Liver (tissue), 9 donors: ENCODE measurements around the gene SIRPA. TPM values are rescaled to one million over a fixed set of nuclear protein-coding genes. Genes with fewer than 3 reads are reported as not detected.

ENCODE experiments used
- DNase-seq: peaks from one replicate; pipeline ENCODE4 v3.0.0-alpha.2; 2017; ENCODE audit warnings: low spot score
- H3K27ac ChIP-seq, 2 donors: one replicate each; pipeline ENCODE4 v1.7.0; 2013; ENCODE audit warnings: inconsistent platforms in 2 of 2, low read length in 2 of 2, control low read depth in 1 of 2, low read depth in 1 of 2, mild to moderate bottlenecking in 1 of 2
- H3K27me3 ChIP-seq, 4 donors: one replicate each; pipeline versions ENCODE4 v1.6.1 to v1.7.0; 2013; ENCODE audit warnings: low read length in 3 of 4, inconsistent platforms in 1 of 4, mild to moderate bottlenecking in 1 of 4, moderate library complexity in 1 of 4; ENCODE audit not compliant: control insufficient read depth in 4 of 4, insufficient read depth in 4 of 4
- H3K36me3 ChIP-seq, 4 donors: one replicate each; pipeline versions ENCODE4 v1.6.1 to v1.7.0; 2013; ENCODE audit warnings: low read length in 3 of 4, mild to moderate bottlenecking in 3 of 4, low read depth in 1 of 4, moderate library complexity in 1 of 4; ENCODE audit not compliant: control insufficient read depth in 4 of 4, insufficient read depth in 3 of 4
- H3K4me1 ChIP-seq, 4 donors: one replicate each; pipeline versions ENCODE4 v1.6.1 to v1.7.0; 2013; ENCODE audit warnings: low read length in 3 of 4, mild to moderate bottlenecking in 3 of 4, moderate library complexity in 1 of 4; ENCODE audit not compliant: control insufficient read depth in 4 of 4, insufficient read depth in 4 of 4
- H3K4me3 ChIP-seq, 3 donors: one replicate each; pipeline versions ENCODE4 v1.6.1 to v1.7.0; 2013; ENCODE audit warnings: low read length in 3 of 3, control low read depth in 1 of 3, low read depth in 1 of 3, mild to moderate bottlenecking in 1 of 3
- H3K9ac ChIP-seq, 2 donors: one replicate each; pipeline ENCODE4 v1.7.0; 2013; ENCODE audit warnings: low read length in 2 of 2, mild to moderate bottlenecking in 2 of 2, moderate library complexity in 2 of 2, control low read depth in 1 of 2, low read depth in 1 of 2
- H3K9me3 ChIP-seq, 4 donors: one replicate each; pipeline versions ENCODE4 v1.6.1 to v1.7.0; 2013; ENCODE audit warnings: low read length in 3 of 4; ENCODE audit not compliant: control insufficient read depth in 4 of 4
- ATF3 ChIP-seq: IDR thresholded peaks from 2 replicates; pipeline ENCODE4 v1.6.1; 2016; ENCODE audit warnings: antibody characterized with exemption
- CTCF ChIP-seq: fragments of 150-350 bp; IDR thresholded peaks from 2 replicates; pipeline ENCODE4 v1.5.1; 2017; ENCODE audit warnings: improper control_type of control experiment, low read depth, low read length; ENCODE audit not compliant: missing input control
- FOXA2 ChIP-seq: IDR thresholded peaks from 2 replicates; pipeline ENCODE4 v1.6.1; 2016; ENCODE audit warnings: antibody characterized with exemption
- GABPA ChIP-seq, 2 donors: IDR thresholded peaks in 1 of 2; conservative IDR thresholded peaks in 1 of 2; 2 replicates each; pipeline ENCODE4 v1.6.1; 2016; ENCODE audit warnings: antibody characterized with exemption in 2 of 2, mild to moderate bottlenecking in 1 of 2, moderate library complexity in 1 of 2
- HNF4A ChIP-seq, 2 donors: conservative IDR thresholded peaks; 2 replicates each; pipeline ENCODE4 v1.6.1; 2016; ENCODE audit warnings: antibody characterized with exemption in 2 of 2, mild to moderate bottlenecking in 2 of 2
- JUND ChIP-seq, 2 donors: IDR thresholded peaks; 2 replicates each; pipeline ENCODE4 v1.6.1; 2016; ENCODE audit warnings: antibody characterized with exemption in 2 of 2
- MAX ChIP-seq: IDR thresholded peaks from 2 replicates; pipeline ENCODE4 v1.6.1; 2016; ENCODE audit warnings: antibody characterized with exemption
- NR2F2 ChIP-seq: IDR thresholded peaks from 2 replicates; pipeline ENCODE4 v1.6.1; 2016; ENCODE audit warnings: antibody characterized with exemption
- RAD21 ChIP-seq, 2 donors: IDR thresholded peaks; 2 replicates each; pipeline ENCODE4 v1.6.1; 2016; ENCODE audit warnings: antibody characterized with exemption in 2 of 2, mild to moderate bottlenecking in 2 of 2
- RXRA ChIP-seq, 2 donors: IDR thresholded peaks; 2 replicates each; pipeline ENCODE4 v1.6.1; 2017 to 2018; ENCODE audit warnings: antibody characterized with exemption in 2 of 2, mild to moderate bottlenecking in 1 of 2
- SP1 ChIP-seq: IDR thresholded peaks from 2 replicates; pipeline ENCODE4 v1.6.1; 2018; ENCODE audit warnings: antibody characterized with exemption, mild to moderate bottlenecking
- WGBS: extraction: QIAGEN DNeasy Blood & Tissue Kit; methylation state at CpG from one replicate; pipeline ENCODE4 v1.1.7; 2013; 5-methylcytosine and 5-hydroxymethylcytosine counted together
- polyA plus RNA-seq, 2 donors: library from polyadenylated mRNA; stranded (reverse) in 1 of 2; unstranded in 1 of 2; fragments of 200-250 nt in 1 of 2; fragments of >200 nt in 1 of 2; fragmentation: Nextera tagmentation in 1 of 2; extraction: Ambion mirVana in 1 of 2; gene quantifications; one replicate each; pipeline versions ENCODE4 v1.2.1 to v1.2.3, GENCODE V29; 2013 to 2015
- total RNA-seq, 2 donors: library from RNA; depleted of rRNA; stranded (reverse); fragments of >200 nt; gene quantifications; one replicate each; pipeline ENCODE4 v1.2.3, GENCODE V29; 2014
- TF ChIP-seq, protein P1 (sequence below): IDR thresholded peaks from 2 replicates; pipeline ENCODE4 v1.6.1; 2016; ENCODE audit warnings: antibody characterized with exemption
- donor health status: healthy.
- donor health status: healthy.
- donor health status: healthy.
- donor health status: healthy.
- donor health status: healthy.

Gene SIRPA
- total and polyA plus RNA-seq, 4 donors, result 5.4 to 47.5 (median 23.2) TPM

DNA sequence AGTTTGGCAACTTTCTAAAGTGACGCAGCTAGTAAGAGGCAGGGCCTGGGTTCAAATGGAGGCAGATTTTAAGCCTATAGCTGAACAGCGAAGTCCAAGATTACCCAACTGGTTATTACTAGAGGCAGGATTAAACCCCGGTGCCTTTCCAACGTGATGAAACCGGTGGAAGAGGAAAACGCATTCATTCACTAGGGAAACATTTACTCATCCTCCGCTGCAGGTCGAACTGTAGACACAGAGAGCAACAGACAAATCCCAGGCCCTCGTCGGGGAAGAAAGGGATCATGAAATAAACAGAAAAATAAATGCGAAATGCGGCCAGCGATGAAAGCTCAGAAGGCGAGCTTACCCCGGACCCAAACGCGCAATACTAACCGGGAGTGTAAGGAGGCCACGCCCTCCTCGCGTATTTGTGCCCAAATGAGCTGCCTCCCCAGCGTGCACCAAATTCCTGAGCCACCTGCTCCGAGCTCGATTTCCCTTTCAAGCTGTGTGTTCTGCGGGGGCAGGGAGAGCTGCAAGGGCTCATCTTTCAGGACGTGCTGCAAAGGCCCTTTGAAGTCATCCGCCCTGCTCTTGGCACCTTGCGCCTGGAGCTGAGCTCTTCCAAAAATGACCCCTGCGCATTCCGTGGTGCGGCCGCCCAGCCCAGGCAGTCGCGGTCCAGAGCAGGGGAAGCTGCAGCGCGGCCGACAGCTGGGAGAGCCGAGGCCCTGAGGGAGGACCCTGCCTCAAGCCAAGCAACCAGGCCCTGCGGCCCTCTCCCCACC lies 51.7 kb downstream of the SIRPA start:
- 55% methylated on average over 39 of the region's 39 CpGs for WGBS
- DNase-seq, result no peak
- Histone ChIP-seq H3K4me1 (peaks cover 13 to 45% (median 37%) of the 10 kb centered on the region in 4 donors), H3K36me3 (no peaks in the 10 kb centered on the region), H3K9me3 (no peaks in the 10 kb centered on the region), H3K9ac (no peak overlapping the region), H3K27me3 (no peaks in the 10 kb centered on the region), H3K4me3 (peak overlapping the region in 1 of 3 donors; percentile 26), H3K27ac (peak overlapping the region; percentile 59 to 68)
- TF ChIP-seq NR2F2, result no peak
- TF ChIP-seq RAD21 (IDR thresholded peaks at IDR 0.05), result peak in 1 of 2 donors; percentile 20
- peak; percentile 46 for TF ChIP-seq SP1
- peak; percentile 67 for TF ChIP-seq ATF3
- TF ChIP-seq FOXA2, result no peak
- TF ChIP-seq HNF4A (conservative IDR thresholded peaks at IDR 0.05), result peak in 1 of 2 donors; percentile 48
- no peak for TF ChIP-seq CTCF
- peak; percentile 11 to 40 for TF ChIP-seq JUND (IDR thresholded peaks at IDR 0.05)
- TF ChIP-seq MAX, result no peak

DNA sequence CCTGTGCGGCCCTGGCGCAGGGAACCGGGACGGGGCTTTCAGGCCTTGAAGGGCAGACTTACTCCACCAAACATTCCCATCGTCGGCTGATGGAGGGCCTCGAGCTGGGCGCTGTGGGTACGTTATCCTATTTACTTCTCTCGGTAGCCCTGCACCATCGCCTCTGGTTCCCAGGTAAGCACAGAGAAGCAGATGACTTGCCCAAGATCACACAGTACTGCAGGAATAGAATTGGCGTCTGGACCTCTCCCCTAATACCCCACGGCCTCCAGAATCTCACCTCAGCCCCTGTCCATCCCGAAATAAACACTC lies 52.3 kb downstream of the SIRPA start:
- peaks cover 13 to 45% (median 37%) of the 10 kb centered on the region in 4 donors for H3K4me1 ChIP-seq
- H3K36me3 ChIP-seq, result no peaks in the 10 kb centered on the region
- no peaks in the 10 kb centered on the region for H3K27me3 ChIP-seq
- no peak for TF ChIP-seq GABPA (IDR thresholded peaks at IDR 0.05 in 1 of 2, conservative IDR thresholded peaks at IDR 0.05 in 1 of 2)
- TF ChIP-seq JUND (IDR thresholded peaks at IDR 0.05), result no peak
- TF ChIP-seq RAD21 (IDR thresholded peaks at IDR 0.05), result no peak
- no peak for TF ChIP-seq NR2F2
- no peak for TF ChIP-seq HNF4A (conservative IDR thresholded peaks at IDR 0.05)
- TF ChIP-seq, protein P1, sequence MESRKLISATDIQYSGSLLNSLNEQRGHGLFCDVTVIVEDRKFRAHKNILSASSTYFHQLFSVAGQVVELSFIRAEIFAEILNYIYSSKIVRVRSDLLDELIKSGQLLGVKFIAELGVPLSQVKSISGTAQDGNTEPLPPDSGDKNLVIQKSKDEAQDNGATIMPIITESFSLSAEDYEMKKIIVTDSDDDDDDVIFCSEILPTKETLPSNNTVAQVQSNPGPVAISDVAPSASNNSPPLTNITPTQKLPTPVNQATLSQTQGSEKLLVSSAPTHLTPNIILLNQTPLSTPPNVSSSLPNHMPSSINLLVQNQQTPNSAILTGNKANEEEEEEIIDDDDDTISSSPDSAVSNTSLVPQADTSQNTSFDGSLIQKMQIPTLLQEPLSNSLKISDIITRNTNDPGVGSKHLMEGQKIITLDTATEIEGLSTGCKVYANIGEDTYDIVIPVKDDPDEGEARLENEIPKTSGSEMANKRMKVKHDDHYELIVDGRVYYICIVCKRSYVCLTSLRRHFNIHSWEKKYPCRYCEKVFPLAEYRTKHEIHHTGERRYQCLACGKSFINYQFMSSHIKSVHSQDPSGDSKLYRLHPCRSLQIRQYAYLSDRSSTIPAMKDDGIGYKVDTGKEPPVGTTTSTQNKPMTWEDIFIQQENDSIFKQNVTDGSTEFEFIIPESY, result no peak
- TF ChIP-seq SP1, result no peak
- no peak for TF ChIP-seq RXRA (IDR thresholded peaks at IDR 0.05)
- 88% methylated on average over 14 of the region's 14 CpGs for WGBS
- no peak for DNase-seq
- no peak overlapping the region for H3K27ac ChIP-seq
- no peaks in the 10 kb centered on the region for H3K9me3 ChIP-seq
- no peak overlapping the region for H3K4me3 ChIP-seq
- H3K9ac ChIP-seq, result no peak overlapping the region
